ENCODE measurements around the gene NFX1. TPM values are rescaled to one million over a fixed set of nuclear protein-coding genes. Genes with fewer than 3 reads are reported as not detected.
"Not testable (repeated sequence)": the region's sequence is repeated elsewhere in the genome, so short reads cannot be mapped to it uniquely, and the experiment has no call there.

NFX1 gene
- total RNA-seq, 1 donor from 2014 or later = 15.1 TPM

DNA sequence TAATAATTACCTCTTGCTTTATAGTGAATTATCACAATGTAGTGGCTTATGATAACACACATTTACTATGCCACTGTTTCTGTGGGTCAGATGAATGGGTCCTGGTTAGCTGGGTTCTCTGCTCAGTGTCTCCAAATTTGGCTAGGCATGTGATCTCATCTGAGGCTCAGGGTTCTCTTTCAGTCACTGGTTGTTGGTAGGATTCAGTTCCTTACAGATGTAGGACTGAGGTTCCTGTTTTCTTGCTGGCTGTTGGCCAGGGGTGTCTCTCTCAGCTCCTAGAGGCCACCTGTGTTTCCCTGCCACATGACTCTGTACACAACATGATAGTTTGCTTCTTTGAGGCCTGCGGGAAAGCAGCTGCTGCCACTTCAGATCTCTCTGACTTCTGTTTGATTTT is 7.1 kb downstream of the NFX1 start:
- no peak overlapping the region for H3K9ac ChIP-seq (ENCODE audit: low read depth in 1 of 3, low read length in 3 of 3)
- peaks cover 36 to 63% (median 47%) of the 10 kb centered on the region in 3 donors for H3K4me1 ChIP-seq (ENCODE audit: control insufficient read depth in 3 of 3, insufficient read depth in 3 of 3, low read length in 3 of 3)
- H3K36me3 ChIP-seq (ENCODE audit: control insufficient read depth in 3 of 3, insufficient read depth in 3 of 3, low read length in 3 of 3) = peaks cover 25 to 50% (median 37%) of the 10 kb centered on the region in 3 donors
- peak overlapping the region in 1 of 3 donors; percentile 3 for H3K4me3 ChIP-seq (ENCODE audit: low read length in 3 of 3)
- no peaks in the 10 kb centered on the region for H3K9me3 ChIP-seq (ENCODE audit: control insufficient read depth in 3 of 3, low read length in 3 of 3)
- peak overlapping the region; percentile 39 for H3K27ac ChIP-seq (ENCODE audit: low read depth, low read length)
- no peaks in the 10 kb centered on the region for H3K27me3 ChIP-seq (ENCODE audit: control insufficient read depth in 3 of 3, insufficient read depth in 3 of 3, low read length in 3 of 3)

- Histone ChIP-seq H3K4me1 (ENCODE audit: control insufficient read depth in 3 of 3, insufficient read depth in 3 of 3, low read length in 3 of 3) (peaks cover 22 to 37% (median 28%) of the 10 kb centered on the region in 3 donors), H3K9me3 (ENCODE audit: control insufficient read depth in 3 of 3, low read length in 3 of 3) (no peaks in the 10 kb centered on the region), H3K27ac (ENCODE audit: low read depth, low read length) (peak overlapping the region; percentile 48), H3K27me3 (ENCODE audit: control insufficient read depth in 3 of 3, insufficient read depth in 3 of 3, low read length in 3 of 3) (no peaks in the 10 kb centered on the region), H3K4me3 (ENCODE audit: low read length in 3 of 3) (no peak overlapping the region), H3K36me3 (ENCODE audit: control insufficient read depth in 3 of 3, insufficient read depth in 3 of 3, low read length in 3 of 3) (peaks cover 38 to 74% (median 60%) of the 10 kb centered on the region in 3 donors), H3K9ac (ENCODE audit: low read depth in 1 of 3, low read length in 3 of 3) (no peak overlapping the region)
Observed at GRCh38 chr9:33300546-33300945, 10.2 kb downstream of the NFX1 start.

- no peak overlapping the region for H3K9ac ChIP-seq (ENCODE audit: low read depth in 1 of 3, low read length in 3 of 3)
- no peaks in the 10 kb centered on the region for H3K9me3 ChIP-seq (ENCODE audit: control insufficient read depth in 3 of 3, low read length in 3 of 3)
- H3K27me3 ChIP-seq (ENCODE audit: control insufficient read depth in 3 of 3, insufficient read depth in 3 of 3, low read length in 3 of 3) = no peaks in the 10 kb centered on the region
- H3K27ac ChIP-seq (ENCODE audit: low read depth, low read length) = no peak overlapping the region
- no peak overlapping the region for H3K4me3 ChIP-seq (ENCODE audit: low read length in 3 of 3)
- H3K4me1 ChIP-seq (ENCODE audit: control insufficient read depth in 3 of 3, insufficient read depth in 3 of 3, low read length in 3 of 3) = peaks cover 4 to 7% (median 7%) of the 10 kb centered on the region in 3 donors
- peaks cover 55 to 76% (median 75%) of the 10 kb centered on the region in 3 donors for H3K36me3 ChIP-seq (ENCODE audit: control insufficient read depth in 3 of 3, insufficient read depth in 3 of 3, low read length in 3 of 3)
Observed at GRCh38 chr9:33304362-33304761, 14.0 kb downstream of the NFX1 start.

- Histone ChIP-seq H3K36me3 (ENCODE audit: control insufficient read depth in 3 of 3, insufficient read depth in 3 of 3, low read length in 3 of 3) (peaks cover 52 to 82% (median 76%) of the 10 kb centered on the region in 3 donors), H3K9me3 (ENCODE audit: control insufficient read depth in 3 of 3, low read length in 3 of 3) (no peaks in the 10 kb centered on the region), H3K27ac (ENCODE audit: low read depth, low read length) (no peak overlapping the region), H3K27me3 (ENCODE audit: control insufficient read depth in 3 of 3, insufficient read depth in 3 of 3, low read length in 3 of 3) (no peaks in the 10 kb centered on the region), H3K4me3 (ENCODE audit: low read length in 3 of 3) (no peak overlapping the region), H3K9ac (ENCODE audit: low read depth in 1 of 3, low read length in 3 of 3) (no peak overlapping the region), H3K4me1 (ENCODE audit: control insufficient read depth in 3 of 3, insufficient read depth in 3 of 3, low read length in 3 of 3) (peaks cover 0 to 3% (median 2%) of the 10 kb centered on the region in 3 donors)
Observed at GRCh38 chr9:33306037-33306436, 15.7 kb downstream of the NFX1 start.

DNA sequence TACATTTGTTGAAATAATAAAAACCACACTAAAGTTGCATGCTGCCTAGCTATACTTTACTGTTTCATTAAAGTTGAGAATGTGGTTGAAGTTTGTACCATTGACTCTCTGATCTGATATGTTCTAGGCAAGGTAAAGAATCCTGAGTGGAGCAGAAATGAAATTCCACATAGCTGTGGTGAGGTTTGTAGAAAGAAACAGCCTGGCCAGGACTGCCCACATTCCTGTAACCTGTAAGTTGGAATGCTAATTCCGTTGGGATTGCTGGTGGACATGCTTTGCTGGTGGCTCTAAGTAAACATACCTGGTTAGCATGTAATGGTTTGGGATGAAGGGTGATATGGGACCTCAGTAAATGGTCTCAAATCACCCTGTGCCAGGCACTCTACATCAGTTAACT is 16.8 kb downstream of the NFX1 start:
- Histone ChIP-seq H3K36me3 (ENCODE audit: control insufficient read depth in 3 of 3, insufficient read depth in 3 of 3, low read length in 3 of 3) (peaks cover 52 to 85% (median 84%) of the 10 kb centered on the region in 3 donors), H3K27ac (ENCODE audit: low read depth, low read length) (no peak overlapping the region), H3K27me3 (ENCODE audit: control insufficient read depth in 3 of 3, insufficient read depth in 3 of 3, low read length in 3 of 3) (no peaks in the 10 kb centered on the region), H3K9me3 (ENCODE audit: control insufficient read depth in 3 of 3, low read length in 3 of 3) (no peaks in the 10 kb centered on the region), H3K4me1 (ENCODE audit: control insufficient read depth in 3 of 3, insufficient read depth in 3 of 3, low read length in 3 of 3) (peaks cover 0 to 3% (median 0%) of the 10 kb centered on the region in 3 donors), H3K9ac (ENCODE audit: low read depth in 1 of 3, low read length in 3 of 3) (no peak overlapping the region), H3K4me3 (ENCODE audit: low read length in 3 of 3) (no peak overlapping the region)

- no peaks in the 10 kb centered on the region for H3K9me3 ChIP-seq (ENCODE audit: control insufficient read depth in 3 of 3, low read length in 3 of 3)
- peaks cover 59 to 81% (median 76%) of the 10 kb centered on the region in 3 donors for H3K36me3 ChIP-seq (ENCODE audit: control insufficient read depth in 3 of 3, insufficient read depth in 3 of 3, low read length in 3 of 3)
- H3K4me3 ChIP-seq (ENCODE audit: low read length in 3 of 3) = no peak overlapping the region
- H3K9ac ChIP-seq (ENCODE audit: low read depth in 1 of 3, low read length in 3 of 3) = no peak overlapping the region
- H3K4me1 ChIP-seq (ENCODE audit: control insufficient read depth in 3 of 3, insufficient read depth in 3 of 3, low read length in 3 of 3) = peaks cover 0 to 3% (median 0%) of the 10 kb centered on the region in 3 donors
- H3K27ac ChIP-seq (ENCODE audit: low read depth, low read length) = no peak overlapping the region
- H3K27me3 ChIP-seq (ENCODE audit: control insufficient read depth in 3 of 3, insufficient read depth in 3 of 3, low read length in 3 of 3) = no peaks in the 10 kb centered on the region
Observed at GRCh38 chr9:33309903-33310302, 19.6 kb downstream of the NFX1 start.

- Histone ChIP-seq H3K9me3 (ENCODE audit: control insufficient read depth in 3 of 3, low read length in 3 of 3) (no peaks in the 10 kb centered on the region), H3K27me3 (ENCODE audit: control insufficient read depth in 3 of 3, insufficient read depth in 3 of 3, low read length in 3 of 3) (no peaks in the 10 kb centered on the region), H3K4me1 (ENCODE audit: control insufficient read depth in 3 of 3, insufficient read depth in 3 of 3, low read length in 3 of 3) (peaks cover 0 to 3% (median 0%) of the 10 kb centered on the region in 3 donors), H3K27ac (ENCODE audit: low read depth, low read length) (no peak overlapping the region), H3K36me3 (ENCODE audit: control insufficient read depth in 3 of 3, insufficient read depth in 3 of 3, low read length in 3 of 3) (peaks cover 53 to 78% (median 70%) of the 10 kb centered on the region in 3 donors), H3K9ac (ENCODE audit: low read depth in 1 of 3, low read length in 3 of 3) (no peak overlapping the region), H3K4me3 (ENCODE audit: low read length in 3 of 3) (no peak overlapping the region)
Observed at GRCh38 chr9:33310748-33311147, 20.4 kb downstream of the NFX1 start.

DNA sequence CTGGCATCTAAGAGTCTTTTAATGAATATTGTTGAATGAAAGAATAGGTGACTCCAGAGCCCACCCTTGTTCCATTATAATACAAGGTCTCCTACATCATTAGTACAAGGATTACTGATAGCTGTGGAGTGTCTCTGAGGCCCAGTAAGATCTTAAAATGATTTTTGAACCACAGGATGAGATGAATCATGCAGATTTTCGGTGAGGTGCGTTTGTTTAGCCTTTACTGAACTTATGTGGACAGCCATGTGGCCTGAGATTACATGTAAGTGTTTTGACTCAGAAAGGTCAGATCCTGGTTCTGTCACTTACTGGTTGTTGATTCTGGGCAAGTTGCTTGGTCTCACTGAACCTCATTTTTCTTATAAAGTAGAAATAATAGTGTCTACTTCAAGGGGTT is 21.6 kb downstream of the NFX1 start:
- Histone ChIP-seq H3K4me1 (ENCODE audit: control insufficient read depth in 3 of 3, insufficient read depth in 3 of 3, low read length in 3 of 3) (peaks cover 0 to 3% (median 0%) of the 10 kb centered on the region in 3 donors), H3K27me3 (ENCODE audit: control insufficient read depth in 3 of 3, insufficient read depth in 3 of 3, low read length in 3 of 3) (no peaks in the 10 kb centered on the region), H3K4me3 (ENCODE audit: low read length in 3 of 3) (no peak overlapping the region), H3K27ac (ENCODE audit: low read depth, low read length) (no peak overlapping the region), H3K36me3 (ENCODE audit: control insufficient read depth in 3 of 3, insufficient read depth in 3 of 3, low read length in 3 of 3) (peaks cover 46 to 75% (median 66%) of the 10 kb centered on the region in 3 donors), H3K9me3 (ENCODE audit: control insufficient read depth in 3 of 3, low read length in 3 of 3) (no peaks in the 10 kb centered on the region), H3K9ac (ENCODE audit: low read depth in 1 of 3, low read length in 3 of 3) (no peak overlapping the region)

DNA sequence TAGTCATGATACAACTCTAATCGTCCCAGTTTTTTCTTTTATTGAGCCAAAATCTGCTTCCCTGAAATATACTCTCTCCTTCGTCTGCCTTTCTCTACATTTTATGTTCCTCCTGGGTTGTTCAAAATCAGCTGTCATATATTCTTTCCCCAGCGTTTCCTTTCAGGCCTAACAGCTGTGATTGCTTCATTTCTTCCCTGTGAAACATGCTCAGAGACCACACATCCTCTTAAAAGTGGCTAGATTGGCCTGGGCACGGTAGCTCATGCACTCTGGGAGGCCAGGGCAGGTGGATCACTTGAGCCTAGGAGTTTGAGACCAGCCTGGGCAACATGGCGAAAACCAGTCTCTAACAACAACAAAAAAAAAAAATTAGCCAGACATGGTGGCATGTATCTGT is 25.1 kb downstream of the NFX1 start:
- H3K9me3 ChIP-seq (ENCODE audit: control insufficient read depth in 3 of 3, low read length in 3 of 3) = no peaks in the 10 kb centered on the region
- no peak overlapping the region for H3K9ac ChIP-seq (ENCODE audit: low read depth in 1 of 3, low read length in 3 of 3)
- H3K4me3 ChIP-seq (ENCODE audit: low read length in 3 of 3) = no peak overlapping the region
- H3K27ac ChIP-seq (ENCODE audit: low read depth, low read length) = no peak overlapping the region
- peaks cover 0 to 17% (median 15%) of the 10 kb centered on the region in 3 donors for H3K4me1 ChIP-seq (ENCODE audit: control insufficient read depth in 3 of 3, insufficient read depth in 3 of 3, low read length in 3 of 3)
- H3K36me3 ChIP-seq (ENCODE audit: control insufficient read depth in 3 of 3, insufficient read depth in 3 of 3, low read length in 3 of 3) = peaks cover 43 to 65% (median 57%) of the 10 kb centered on the region in 3 donors
- H3K27me3 ChIP-seq (ENCODE audit: control insufficient read depth in 3 of 3, insufficient read depth in 3 of 3, low read length in 3 of 3) = no peaks in the 10 kb centered on the region

GRCh38 chr9:33317136-33317535 is 26.8 kb downstream of the NFX1 start:
- H3K9ac ChIP-seq (ENCODE audit: low read depth in 1 of 3, low read length in 3 of 3); H3K4me3 ChIP-seq (ENCODE audit: low read length in 3 of 3); H3K9me3 ChIP-seq (ENCODE audit: control insufficient read depth in 3 of 3, low read length in 3 of 3); H3K27me3 ChIP-seq (ENCODE audit: control insufficient read depth in 3 of 3, insufficient read depth in 3 of 3, low read length in 3 of 3); H3K27ac ChIP-seq (ENCODE audit: low read depth, low read length): not testable (repeated sequence)
- Histone ChIP-seq H3K4me1 (ENCODE audit: control insufficient read depth in 3 of 3, insufficient read depth in 3 of 3, low read length in 3 of 3) (peaks cover 0 to 23% (median 19%) of the 10 kb centered on the region in 3 donors), H3K36me3 (ENCODE audit: control insufficient read depth in 3 of 3, insufficient read depth in 3 of 3, low read length in 3 of 3) (peaks cover 40 to 70% (median 56%) of the 10 kb centered on the region in 3 donors)
